Activated naive CD8-positive, alpha-beta T cell treated with anti-CD3 and anti-CD28 coated beads for 36 hours (primary cell): ENCODE data around the gene PTPN12. TPM values are rescaled to one million over a fixed set of nuclear protein-coding genes. Genes with fewer than 3 reads are reported as not detected.

Source experiments
- DNase-seq: peaks from one replicate; pipeline ENCODE4 v3.0.0; 2021
- H3K27ac Mint-ChIP-seq: one replicate; pipeline ENCODE4 v1.8.0; 2022; ENCODE audit warnings: mild to moderate bottlenecking, moderate library complexity, mixed read lengths
- H3K27me3 Mint-ChIP-seq: one replicate; pipeline ENCODE4 v1.8.0; 2022; ENCODE audit warnings: mild to moderate bottlenecking, mixed read lengths
- H3K36me3 Mint-ChIP-seq: one replicate; pipeline ENCODE4 v1.8.0; 2021; ENCODE audit warnings: mild to moderate bottlenecking, mixed read lengths
- H3K4me1 Mint-ChIP-seq: one replicate; pipeline ENCODE4 v1.8.0; 2021; ENCODE audit warnings: mixed read lengths
- H3K4me3 Mint-ChIP-seq: one replicate; pipeline ENCODE4 v1.8.0; 2022; ENCODE audit warnings: mild to moderate bottlenecking, moderate library complexity, mixed read lengths
- H3K9me3 Mint-ChIP-seq: one replicate; pipeline ENCODE4 v1.8.0; 2022; ENCODE audit warnings: mixed read lengths
- total RNA-seq, 2 experiments: library from RNA; stranded (reverse); gene quantifications; one replicate each; pipeline ENCODE4 v1.2.3, GENCODE V29; 2021

PTPN12 gene
- total RNA-seq, 2 experiments from 2014 or later: 9.8 to 10.9 TPM

- Mint-ChIP-seq H3K27me3 (no peaks in the 10 kb centered on the region), H3K27ac (no peak overlapping the region), H3K36me3 (peaks cover 6% of the 10 kb centered on the region), H3K4me1 (peaks cover 11% of the 10 kb centered on the region), H3K9me3 (peaks cover 7% of the 10 kb centered on the region), H3K4me3 (no peak overlapping the region)
- no peak for DNase-seq
These were observed 13.5 kb downstream of the PTPN12 start for GRCh38 chr7:77550586-77550985.

GRCh38 chr7:77553123-77553522 lies 16.0 kb downstream of the PTPN12 start:
- Mint-ChIP-seq H3K4me3 (no peak overlapping the region), H3K27me3 (no peaks in the 10 kb centered on the region), H3K36me3 (peaks cover 7% of the 10 kb centered on the region), H3K4me1 (peaks cover 9% of the 10 kb centered on the region), H3K9me3 (peaks cover 4% of the 10 kb centered on the region), H3K27ac (no peak overlapping the region)
- DNase-seq: no peak

- Mint-ChIP-seq H3K4me3 (no peak overlapping the region), H3K9me3 (peaks cover 4% of the 10 kb centered on the region), H3K4me1 (peaks cover 7% of the 10 kb centered on the region), H3K36me3 (peaks cover 3% of the 10 kb centered on the region), H3K27ac (no peak overlapping the region), H3K27me3 (no peaks in the 10 kb centered on the region)
- no peak for DNase-seq
These were observed 21.3 kb downstream of the PTPN12 start for GRCh38 chr7:77558284-77558967.

GRCh38 chr7:77561352-77561751 lies 24.3 kb downstream of the PTPN12 start:
- no peak overlapping the region for H3K4me3 Mint-ChIP-seq
- H3K36me3 Mint-ChIP-seq: peaks cover 1% of the 10 kb centered on the region
- H3K4me1 Mint-ChIP-seq: peaks cover 11% of the 10 kb centered on the region
- no peaks in the 10 kb centered on the region for H3K27me3 Mint-ChIP-seq
- H3K27ac Mint-ChIP-seq: no peak overlapping the region
- no peak for DNase-seq
- no peaks in the 10 kb centered on the region for H3K9me3 Mint-ChIP-seq

- peaks cover 1% of the 10 kb centered on the region for H3K36me3 Mint-ChIP-seq
- peaks cover 11% of the 10 kb centered on the region for H3K4me1 Mint-ChIP-seq
- no peak overlapping the region for H3K27ac Mint-ChIP-seq
- no peaks in the 10 kb centered on the region for H3K27me3 Mint-ChIP-seq
- no peaks in the 10 kb centered on the region for H3K9me3 Mint-ChIP-seq
- no peak for DNase-seq
- no peak overlapping the region for H3K4me3 Mint-ChIP-seq
These were observed 26.2 kb downstream of the PTPN12 start for GRCh38 chr7:77563275-77563674.

GRCh38 chr7:77565917-77566316 lies 28.8 kb downstream of the PTPN12 start:
- Mint-ChIP-seq H3K4me1 (peaks cover 18% of the 10 kb centered on the region), H3K9me3 (no peaks in the 10 kb centered on the region), H3K27ac (no peak overlapping the region), H3K4me3 (no peak overlapping the region), H3K27me3 (no peaks in the 10 kb centered on the region), H3K36me3 (peaks cover 1% of the 10 kb centered on the region)
- no peak for DNase-seq

GRCh38 chr7:77566421-77566820 lies 29.3 kb downstream of the PTPN12 start:
- Mint-ChIP-seq H3K9me3 (no peaks in the 10 kb centered on the region), H3K27me3 (no peaks in the 10 kb centered on the region), H3K4me1 (peaks cover 13% of the 10 kb centered on the region), H3K4me3 (no peak overlapping the region), H3K27ac (no peak overlapping the region), H3K36me3 (peaks cover 1% of the 10 kb centered on the region)
- DNase-seq: no peak

GRCh38 chr7:77569514-77570232 lies 32.6 kb downstream of the PTPN12 start:
- H3K9me3 Mint-ChIP-seq: no peaks in the 10 kb centered on the region
- DNase-seq: no peak
- no peak overlapping the region for H3K27ac Mint-ChIP-seq
- no peaks in the 10 kb centered on the region for H3K36me3 Mint-ChIP-seq
- no peaks in the 10 kb centered on the region for H3K27me3 Mint-ChIP-seq
- no peak overlapping the region for H3K4me3 Mint-ChIP-seq
- H3K4me1 Mint-ChIP-seq: peaks cover 12% of the 10 kb centered on the region

- Mint-ChIP-seq H3K27me3 (no peaks in the 10 kb centered on the region), H3K27ac (no peak overlapping the region), H3K9me3 (no peaks in the 10 kb centered on the region), H3K36me3 (no peaks in the 10 kb centered on the region), H3K4me3 (no peak overlapping the region), H3K4me1 (peaks cover 12% of the 10 kb centered on the region)
- no peak for DNase-seq
These were observed 33.4 kb downstream of the PTPN12 start for GRCh38 chr7:77570330-77571011.

GRCh38 chr7:77571801-77572200 lies 34.7 kb downstream of the PTPN12 start:
- no peaks in the 10 kb centered on the region for H3K36me3 Mint-ChIP-seq
- no peaks in the 10 kb centered on the region for H3K27me3 Mint-ChIP-seq
- no peaks in the 10 kb centered on the region for H3K9me3 Mint-ChIP-seq
- no peak overlapping the region for H3K27ac Mint-ChIP-seq
- peaks cover 8% of the 10 kb centered on the region for H3K4me1 Mint-ChIP-seq
- DNase-seq: no peak
- no peak overlapping the region for H3K4me3 Mint-ChIP-seq

- no peaks in the 10 kb centered on the region for H3K27me3 Mint-ChIP-seq
- H3K27ac Mint-ChIP-seq: no peak overlapping the region
- no peak overlapping the region for H3K4me3 Mint-ChIP-seq
- no peak for DNase-seq
- peaks cover 3% of the 10 kb centered on the region for H3K4me1 Mint-ChIP-seq
- H3K36me3 Mint-ChIP-seq: no peaks in the 10 kb centered on the region
- no peaks in the 10 kb centered on the region for H3K9me3 Mint-ChIP-seq
These were observed 38.1 kb downstream of the PTPN12 start for GRCh38 chr7:77575187-77575586.

- Mint-ChIP-seq H3K27me3 (no peaks in the 10 kb centered on the region), H3K9me3 (no peaks in the 10 kb centered on the region), H3K4me3 (no peak overlapping the region), H3K36me3 (no peaks in the 10 kb centered on the region), H3K4me1 (no peaks in the 10 kb centered on the region), H3K27ac (no peak overlapping the region)
- no peak for DNase-seq
These were observed 39.8 kb downstream of the PTPN12 start for GRCh38 chr7:77576856-77577255.

GRCh38 chr7:77579797-77580196 lies 42.7 kb downstream of the PTPN12 start:
- Mint-ChIP-seq H3K4me1 (no peaks in the 10 kb centered on the region), H3K4me3 (no peak overlapping the region), H3K9me3 (no peaks in the 10 kb centered on the region), H3K27me3 (no peaks in the 10 kb centered on the region), H3K36me3 (no peaks in the 10 kb centered on the region), H3K27ac (no peak overlapping the region)
- no peak for DNase-seq

- Mint-ChIP-seq H3K4me1 (no peaks in the 10 kb centered on the region), H3K27me3 (no peaks in the 10 kb centered on the region), H3K27ac (no peak overlapping the region), H3K36me3 (no peaks in the 10 kb centered on the region), H3K9me3 (no peaks in the 10 kb centered on the region), H3K4me3 (no peak overlapping the region)
- DNase-seq: no peak
These were observed 43.8 kb downstream of the PTPN12 start for GRCh38 chr7:77580762-77581350.

GRCh38 chr7:77587272-77587671 lies 50.2 kb downstream of the PTPN12 start:
- Mint-ChIP-seq H3K9me3 (no peaks in the 10 kb centered on the region), H3K4me1 (no peaks in the 10 kb centered on the region), H3K27me3 (no peaks in the 10 kb centered on the region), H3K4me3 (no peak overlapping the region), H3K36me3 (peaks cover 3% of the 10 kb centered on the region), H3K27ac (no peak overlapping the region)
- no peak for DNase-seq
